Measurements from ENCODE around the gene SDS. TPM values are rescaled to one million over a fixed set of nuclear protein-coding genes. Genes with fewer than 3 reads are reported as not detected.

Gene SDS
- total RNA-seq, 1 donor from 2014 or later: not detected

- DNase-seq (ENCODE audit: low read depth): no peak
- H3K4me3 ChIP-seq (ENCODE audit: low read depth, low read length): no peak overlapping the region
- TF ChIP-seq CTCF (conservative IDR thresholded peaks at IDR 0.05; ENCODE audit: low read depth, low read length): no peak
Observed at GRCh38 chr12:113351089-113351488, 52.6 kb downstream of the SDS start.

GRCh38 chr12:113348849-113349536 is 54.7 kb downstream of the SDS start:
- TF ChIP-seq CTCF (conservative IDR thresholded peaks at IDR 0.05; ENCODE audit: low read depth, low read length): no peak
- H3K4me3 ChIP-seq (ENCODE audit: low read depth, low read length): no peak overlapping the region
- DNase-seq (ENCODE audit: low read depth): no peak

GRCh38 chr12:113347892-113348291 is 55.8 kb downstream of the SDS start:
- no peak for DNase-seq (ENCODE audit: low read depth)
- H3K4me3 ChIP-seq (ENCODE audit: low read depth, low read length): no peak overlapping the region
- TF ChIP-seq CTCF (conservative IDR thresholded peaks at IDR 0.05; ENCODE audit: low read depth, low read length): no peak

GRCh38 chr12:113347107-113347506 is 56.6 kb downstream of the SDS start:
- no peak for TF ChIP-seq CTCF (conservative IDR thresholded peaks at IDR 0.05; ENCODE audit: low read depth, low read length)
- no peak for DNase-seq (ENCODE audit: low read depth)
- no peak overlapping the region for H3K4me3 ChIP-seq (ENCODE audit: low read depth, low read length)

DNA sequence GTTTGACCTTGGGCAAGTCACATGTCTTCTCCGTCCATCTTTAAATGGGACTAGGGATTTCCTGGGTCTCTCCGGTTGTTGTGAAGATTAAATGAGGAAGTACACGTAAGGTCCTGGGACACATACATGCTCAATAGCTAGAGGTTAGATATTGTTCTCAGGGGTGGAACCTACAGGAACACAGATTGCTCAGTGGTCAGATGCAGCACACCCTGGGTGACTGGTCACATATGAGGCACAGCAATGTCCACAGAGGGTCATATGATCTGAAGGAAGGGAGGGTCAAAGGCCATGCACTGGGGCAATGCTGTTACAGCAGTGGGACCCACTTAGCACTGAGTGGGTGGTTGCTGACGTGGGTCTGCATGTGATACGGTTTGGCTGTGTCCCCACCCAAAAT is 57.3 kb downstream of the SDS start:
- DNase-seq (ENCODE audit: low read depth): no peak
- no peak overlapping the region for H3K4me3 ChIP-seq (ENCODE audit: low read depth, low read length)
- no peak for TF ChIP-seq CTCF (conservative IDR thresholded peaks at IDR 0.05; ENCODE audit: low read depth, low read length)

- no peak overlapping the region for H3K4me3 ChIP-seq (ENCODE audit: low read depth, low read length)
- DNase-seq (ENCODE audit: low read depth): no peak
- TF ChIP-seq CTCF (conservative IDR thresholded peaks at IDR 0.05; ENCODE audit: low read depth, low read length): no peak
Observed at GRCh38 chr12:113345318-113345717, 58.4 kb downstream of the SDS start.

Other genes with a start within 250 kb of the SDS start
- 97.7 and 112 TPM in 2 replicates for gene DDX54, start 218.4 kb downstream of the SDS start, total RNA-seq
- gene RITA1, start 218.2 kb downstream of the SDS start, total RNA-seq: 26.6 and 37.1 TPM in 2 replicates
- gene TPCN1, start 182.4 kb downstream of the SDS start, total RNA-seq: 16.9 and 32.0 TPM in 2 replicates
- gene SLC8B1, start 68.8 kb downstream of the SDS start, total RNA-seq: 26.0 and 26.6 TPM in 2 replicates
- gene PLBD2, start 45.3 kb downstream of the SDS start, total RNA-seq: 15.6 and 20.1 TPM in 2 replicates
- 6.3 and 11.8 TPM in 2 replicates for gene SDSL, start 18.5 kb upstream of the SDS start, total RNA-seq
- 0.06 TPM in 1 of 2 replicates, not detected in the other for gene LHX5, start 68.0 kb upstream of the SDS start, total RNA-seq